Measurements from ENCODE around the gene DRICH1. TPM values are rescaled to one million over a fixed set of nuclear protein-coding genes. Genes with fewer than 3 reads are reported as not detected.
"Not testable (repeated sequence)": the region's sequence is repeated elsewhere in the genome, so short reads cannot be mapped to it uniquely, and the experiment has no call there.

The DRICH1 gene
- total RNA-seq, 3 donors from 2014 or later: 0.22 to 0.47 (median 0.30) TPM

GRCh38 chr22:23574371-23574811, 57.7 kb downstream of the DRICH1 start:
- Mint-ChIP-seq H3K9me3 (peaks cover 3% of the 10 kb centered on the region), H3K4me1 (ENCODE audit: low read depth) (no peaks in the 10 kb centered on the region), H3K36me3 (ENCODE audit: insufficient read depth) (no peaks in the 10 kb centered on the region), H3K4me3 (no peak overlapping the region), H3K27me3 (ENCODE audit: low read depth) (peaks cover 27% of the 10 kb centered on the region)
- ATAC-seq (no peak), DNase-seq (no peak)

- H3K4me3 Mint-ChIP-seq; ATAC-seq; H3K36me3 Mint-ChIP-seq (ENCODE audit: insufficient read depth); H3K9me3 Mint-ChIP-seq; DNase-seq; H3K4me1 Mint-ChIP-seq (ENCODE audit: low read depth): not testable (repeated sequence)
- H3K27me3 Mint-ChIP-seq (ENCODE audit: low read depth): peaks cover 29% of the 10 kb centered on the region
These were observed 58.4 kb downstream of the DRICH1 start for GRCh38 chr22:23573701-23574235.

GRCh38 chr22:23573106-23573505, 59.0 kb downstream of the DRICH1 start:
- not testable (repeated sequence) for H3K9me3 Mint-ChIP-seq; DNase-seq; H3K4me3 Mint-ChIP-seq; ATAC-seq; H3K4me1 Mint-ChIP-seq (ENCODE audit: low read depth); H3K36me3 Mint-ChIP-seq (ENCODE audit: insufficient read depth)
- peaks cover 25% of the 10 kb centered on the region for H3K27me3 Mint-ChIP-seq (ENCODE audit: low read depth)

- peaks cover 28% of the 10 kb centered on the region for H3K27me3 Mint-ChIP-seq (ENCODE audit: low read depth)
- ATAC-seq (no peak), DNase-seq (no peak)
- H3K4me3 Mint-ChIP-seq: no peak overlapping the region
- no peaks in the 10 kb centered on the region for H3K36me3 Mint-ChIP-seq (ENCODE audit: insufficient read depth)
- no peaks in the 10 kb centered on the region for H3K4me1 Mint-ChIP-seq (ENCODE audit: low read depth)
- H3K9me3 Mint-ChIP-seq: peaks cover 3% of the 10 kb centered on the region
These were observed 60.6 kb downstream of the DRICH1 start for GRCh38 chr22:23571486-23571885.

- peaks cover 3% of the 10 kb centered on the region for H3K9me3 Mint-ChIP-seq
These were observed 61.4 kb downstream of the DRICH1 start for GRCh38 chr22:23570681-23571080.

GRCh38 chr22:23569716-23570115, 62.4 kb downstream of the DRICH1 start:
- ATAC-seq: no peak
- H3K4me3 Mint-ChIP-seq: no peak overlapping the region
- peaks cover 6% of the 10 kb centered on the region for H3K4me1 Mint-ChIP-seq (ENCODE audit: low read depth)
- no peak for DNase-seq
- H3K27me3 Mint-ChIP-seq (ENCODE audit: low read depth): peaks cover 24% of the 10 kb centered on the region
- H3K36me3 Mint-ChIP-seq (ENCODE audit: insufficient read depth): no peaks in the 10 kb centered on the region
- peaks cover 3% of the 10 kb centered on the region for H3K9me3 Mint-ChIP-seq

More at GRCh38 chr22:23570681-23571080, 61.4 kb downstream of the DRICH1 start:
- ATAC-seq (no peak), DNase-seq (no peak)
- H3K4me1 Mint-ChIP-seq (ENCODE audit: low read depth): peaks cover 2% of the 10 kb centered on the region
- peaks cover 24% of the 10 kb centered on the region for H3K27me3 Mint-ChIP-seq (ENCODE audit: low read depth)
- H3K4me3 Mint-ChIP-seq: no peak overlapping the region
- no peaks in the 10 kb centered on the region for H3K36me3 Mint-ChIP-seq (ENCODE audit: insufficient read depth)

- no peaks in the 10 kb centered on the region for H3K36me3 Mint-ChIP-seq (ENCODE audit: insufficient read depth)
- peaks cover 6% of the 10 kb centered on the region for H3K4me1 Mint-ChIP-seq (ENCODE audit: low read depth)
- H3K27me3 Mint-ChIP-seq (ENCODE audit: low read depth): peaks cover 28% of the 10 kb centered on the region
- peaks cover 3% of the 10 kb centered on the region for H3K9me3 Mint-ChIP-seq
- DNase-seq: no peak
- H3K4me3 Mint-ChIP-seq: no peak overlapping the region
- ATAC-seq: no peak
These were observed 62.8 kb downstream of the DRICH1 start for GRCh38 chr22:23569291-23569690.

GRCh38 chr22:23566705-23567475, 65.2 kb downstream of the DRICH1 start:
- no peak for ATAC-seq
- no peaks in the 10 kb centered on the region for H3K36me3 Mint-ChIP-seq (ENCODE audit: insufficient read depth)
- no peak for DNase-seq
- peaks cover 40% of the 10 kb centered on the region for H3K27me3 Mint-ChIP-seq (ENCODE audit: low read depth)
- peak overlapping the region; percentile 48 for H3K4me3 Mint-ChIP-seq
- peaks cover 2% of the 10 kb centered on the region for H3K9me3 Mint-ChIP-seq
- H3K4me1 Mint-ChIP-seq (ENCODE audit: low read depth): peaks cover 6% of the 10 kb centered on the region

- H3K36me3 Mint-ChIP-seq (ENCODE audit: insufficient read depth): no peaks in the 10 kb centered on the region
- H3K4me1 Mint-ChIP-seq (ENCODE audit: low read depth): peaks cover 6% of the 10 kb centered on the region
- H3K4me3 Mint-ChIP-seq: peak overlapping the region; percentile 78
- peak; percentile 46 to 54 for ATAC-seq
- H3K9me3 Mint-ChIP-seq: no peaks in the 10 kb centered on the region
- no peak for DNase-seq
- H3K27me3 Mint-ChIP-seq (ENCODE audit: low read depth): peaks cover 40% of the 10 kb centered on the region
These were observed 66.0 kb downstream of the DRICH1 start for GRCh38 chr22:23565915-23566704.

GRCh38 chr22:23565305-23565914, 66.7 kb downstream of the DRICH1 start:
- Mint-ChIP-seq H3K27me3 (ENCODE audit: low read depth) (peaks cover 40% of the 10 kb centered on the region), H3K9me3 (no peaks in the 10 kb centered on the region), H3K36me3 (ENCODE audit: insufficient read depth) (no peaks in the 10 kb centered on the region), H3K4me1 (ENCODE audit: low read depth) (peaks cover 6% of the 10 kb centered on the region), H3K4me3 (peak overlapping the region; percentile 78)
- ATAC-seq (peak; percentile 39 to 62), DNase-seq (no peak)

- Mint-ChIP-seq H3K27me3 (ENCODE audit: low read depth) (peaks cover 40% of the 10 kb centered on the region), H3K4me1 (ENCODE audit: low read depth) (peaks cover 6% of the 10 kb centered on the region), H3K9me3 (no peaks in the 10 kb centered on the region), H3K4me3 (no peak overlapping the region), H3K36me3 (ENCODE audit: insufficient read depth) (no peaks in the 10 kb centered on the region)
- DNase-seq: no peak
- no peak for ATAC-seq
These were observed 67.8 kb downstream of the DRICH1 start for GRCh38 chr22:23564276-23564675.

- Mint-ChIP-seq H3K4me1 (ENCODE audit: low read depth) (peaks cover 6% of the 10 kb centered on the region), H3K9me3 (no peaks in the 10 kb centered on the region), H3K27me3 (ENCODE audit: low read depth) (peaks cover 35% of the 10 kb centered on the region), H3K36me3 (ENCODE audit: insufficient read depth) (no peaks in the 10 kb centered on the region), H3K4me3 (no peak overlapping the region)
- DNase-seq (no peak), ATAC-seq (no peak)
These were observed 69.0 kb downstream of the DRICH1 start for GRCh38 chr22:23563111-23563510.

- Mint-ChIP-seq H3K4me1 (ENCODE audit: low read depth) (peaks cover 6% of the 10 kb centered on the region), H3K27me3 (ENCODE audit: low read depth) (peaks cover 30% of the 10 kb centered on the region), H3K9me3 (no peaks in the 10 kb centered on the region), H3K36me3 (ENCODE audit: insufficient read depth) (no peaks in the 10 kb centered on the region), H3K4me3 (no peak overlapping the region)
- no peak for DNase-seq
- ATAC-seq: no peak
These were observed 69.9 kb downstream of the DRICH1 start for GRCh38 chr22:23562186-23562585.

GRCh38 chr22:23561025-23561510, 71.1 kb downstream of the DRICH1 start:
- peaks cover 28% of the 10 kb centered on the region for H3K27me3 Mint-ChIP-seq (ENCODE audit: low read depth)
- not testable (repeated sequence) for H3K4me3 Mint-ChIP-seq; ATAC-seq; H3K36me3 Mint-ChIP-seq (ENCODE audit: insufficient read depth); H3K4me1 Mint-ChIP-seq (ENCODE audit: low read depth); DNase-seq; H3K9me3 Mint-ChIP-seq

All from activated T-cell treated with anti-CD3 and anti-CD28 coated beads, Interleukin-2, amount 50 U/mL, for 4 hours (primary cell).